Measurements from ENCODE around the gene ADGRE2. TPM values are rescaled to one million over a fixed set of nuclear protein-coding genes. Genes with fewer than 3 reads are reported as not detected.

The ADGRE2 gene
- total and polyA plus RNA-seq, 2 donors (not counting 3 experiments of a cell fraction or from before 2014, with no cell fraction given), result not detected

GRCh38 chr19:14732510-14732909, 45.9 kb downstream of the ADGRE2 start:
- no peaks in the 10 kb centered on the region for H3K36me3 ChIP-seq (ENCODE audit: control insufficient read depth in 2 of 2, extremely low read depth in 1 of 2, insufficient read depth in 2 of 2, low read length in 2 of 2)
- H3K4me1 ChIP-seq (ENCODE audit: control insufficient read depth, extremely low read depth, insufficient read depth, low read length), result no peaks in the 10 kb centered on the region
- H2AFZ ChIP-seq (ENCODE audit: low read depth, low read length), result no peak overlapping the region
- no peak for DNase-seq (ENCODE audit: low read depth, low spot score)
- intact Hi-C loops (cut with micrococcal nuclease) (no loop called here), dilution Hi-C loops (cut with MboI; ENCODE audit: extremely low pct_ligation_motif_present, low sequenced_read_pairs) (no loop called here)
- ChIA-PET POLR2A (no interaction called here), CTCF (no interaction called here)
- no peaks in the 10 kb centered on the region for H3K9me1 ChIP-seq (replicated peaks; ENCODE audit: control insufficient read depth, extremely low read depth, insufficient read depth, low read length)
- BruUV-seq (replicated peaks), result no TSS peak
- TF ChIP-seq EZH2 (IDR thresholded peaks at IDR 0.05; ENCODE audit: borderline replicate concordance, low read depth, low read length, severe bottlenecking) (no peak), GATA2 (IDR thresholded peaks at IDR 0.05; ENCODE audit: insufficient read depth, insufficient read length, low read depth, low read length) (no peak), FOS (IDR thresholded peaks at IDR 0.05; ENCODE audit: borderline replicate concordance, insufficient read depth, low read length) (no peak), JUN (IDR thresholded peaks at IDR 0.05; ENCODE audit: borderline replicate concordance, insufficient read depth, insufficient read length, low read depth) (no peak), MAX (IDR thresholded peaks at IDR 0.05; ENCODE audit: insufficient read depth, insufficient read length) (no peak)
- no peaks in the 10 kb centered on the region for H3K9me3 ChIP-seq (replicated peaks; ENCODE audit: control insufficient read depth, insufficient read depth, low read length)
- no peak overlapping the region for H3K4me3 ChIP-seq (replicated peaks in 1 of 3; ENCODE audit: insufficient read depth in 1 of 3, low read depth in 1 of 3, low read length in 3 of 3)
- no peaks in the 10 kb centered on the region for H4K20me1 ChIP-seq (replicated peaks; ENCODE audit: control insufficient read depth, extremely low read depth, insufficient read depth, low read length)
- H3K9ac ChIP-seq (replicated peaks; ENCODE audit: extremely low read depth, insufficient read depth, low read length), result no peak overlapping the region
- no peak for FAIRE-seq
- H3K4me2 ChIP-seq (ENCODE audit: insufficient read depth, low read length), result no peak overlapping the region
- no peak overlapping the region for H3K27ac ChIP-seq (ENCODE audit: insufficient read depth, low read depth, low read length)
- no peaks in the 10 kb centered on the region for H3K27me3 ChIP-seq (ENCODE audit: control insufficient read depth in 2 of 2, insufficient read depth in 2 of 2, low read length in 2 of 2)
- no peaks in the 10 kb centered on the region for H3K79me2 ChIP-seq (ENCODE audit: control insufficient read depth, insufficient read depth, low read length)

- no peaks in the 10 kb centered on the region for H3K36me3 ChIP-seq (ENCODE audit: control insufficient read depth in 2 of 2, extremely low read depth in 1 of 2, insufficient read depth in 2 of 2, low read length in 2 of 2)
- H4K20me1 ChIP-seq (replicated peaks; ENCODE audit: control insufficient read depth, extremely low read depth, insufficient read depth, low read length), result no peaks in the 10 kb centered on the region
- dilution Hi-C loops (cut with MboI; ENCODE audit: extremely low pct_ligation_motif_present, low sequenced_read_pairs) (no loop called here), intact Hi-C loops (cut with micrococcal nuclease) (no loop called here)
- no peak overlapping the region for H3K4me2 ChIP-seq (ENCODE audit: insufficient read depth, low read length)
- POLR2A ChIA-PET, result no interaction called here
- no peak overlapping the region for H3K4me3 ChIP-seq (replicated peaks in 1 of 3; ENCODE audit: insufficient read depth in 1 of 3, low read depth in 1 of 3, low read length in 3 of 3)
- TF ChIP-seq EZH2 (IDR thresholded peaks at IDR 0.05; ENCODE audit: borderline replicate concordance, low read depth, low read length, severe bottlenecking) (no peak), GATA2 (IDR thresholded peaks at IDR 0.05; ENCODE audit: insufficient read depth, insufficient read length, low read depth, low read length) (no peak), JUN (IDR thresholded peaks at IDR 0.05; ENCODE audit: borderline replicate concordance, insufficient read depth, insufficient read length, low read depth) (no peak), POLR2AphosphoS5 (IDR thresholded peaks at IDR 0.05; ENCODE audit: insufficient read depth, low read depth, low read length) (no peak), MYC (IDR thresholded peaks at IDR 0.05; ENCODE audit: low read depth, low read length) (no peak), FOS (IDR thresholded peaks at IDR 0.05; ENCODE audit: borderline replicate concordance, insufficient read depth, low read length) (no peak), POLR2A (IDR thresholded peaks at IDR 0.05; ENCODE audit: low read depth, low read length) (no peak), MAX (IDR thresholded peaks at IDR 0.05; ENCODE audit: insufficient read depth, insufficient read length) (no peak)
- TF ChIP-seq, protein P1, sequence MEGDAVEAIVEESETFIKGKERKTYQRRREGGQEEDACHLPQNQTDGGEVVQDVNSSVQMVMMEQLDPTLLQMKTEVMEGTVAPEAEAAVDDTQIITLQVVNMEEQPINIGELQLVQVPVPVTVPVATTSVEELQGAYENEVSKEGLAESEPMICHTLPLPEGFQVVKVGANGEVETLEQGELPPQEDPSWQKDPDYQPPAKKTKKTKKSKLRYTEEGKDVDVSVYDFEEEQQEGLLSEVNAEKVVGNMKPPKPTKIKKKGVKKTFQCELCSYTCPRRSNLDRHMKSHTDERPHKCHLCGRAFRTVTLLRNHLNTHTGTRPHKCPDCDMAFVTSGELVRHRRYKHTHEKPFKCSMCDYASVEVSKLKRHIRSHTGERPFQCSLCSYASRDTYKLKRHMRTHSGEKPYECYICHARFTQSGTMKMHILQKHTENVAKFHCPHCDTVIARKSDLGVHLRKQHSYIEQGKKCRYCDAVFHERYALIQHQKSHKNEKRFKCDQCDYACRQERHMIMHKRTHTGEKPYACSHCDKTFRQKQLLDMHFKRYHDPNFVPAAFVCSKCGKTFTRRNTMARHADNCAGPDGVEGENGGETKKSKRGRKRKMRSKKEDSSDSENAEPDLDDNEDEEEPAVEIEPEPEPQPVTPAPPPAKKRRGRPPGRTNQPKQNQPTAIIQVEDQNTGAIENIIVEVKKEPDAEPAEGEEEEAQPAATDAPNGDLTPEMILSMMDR (IDR thresholded peaks at IDR 0.05; ENCODE audit: extremely low read depth in 1 of 2, insufficient read depth in 1 of 2, low read depth in 1 of 2, low read length in 2 of 2), result no peak
- H3K9ac ChIP-seq (replicated peaks; ENCODE audit: extremely low read depth, insufficient read depth, low read length), result no peak overlapping the region
- DNase-seq (ENCODE audit: low read depth, low spot score), result no peak
- H3K27me3 ChIP-seq (ENCODE audit: control insufficient read depth in 2 of 2, insufficient read depth in 2 of 2, low read length in 2 of 2), result no peaks in the 10 kb centered on the region
- H2AFZ ChIP-seq (ENCODE audit: low read depth, low read length), result no peak overlapping the region
- CTCF ChIA-PET, result no interaction called here
- BruUV-seq (replicated peaks), result no TSS peak
- no peak overlapping the region for H3K27ac ChIP-seq (ENCODE audit: insufficient read depth, low read depth, low read length)
- H3K9me3 ChIP-seq (replicated peaks; ENCODE audit: control insufficient read depth, insufficient read depth, low read length), result no peaks in the 10 kb centered on the region
- H3K79me2 ChIP-seq (ENCODE audit: control insufficient read depth, insufficient read depth, low read length), result no peaks in the 10 kb centered on the region
- no peaks in the 10 kb centered on the region for H3K4me1 ChIP-seq (ENCODE audit: control insufficient read depth, extremely low read depth, insufficient read depth, low read length)
- H3K9me1 ChIP-seq (replicated peaks; ENCODE audit: control insufficient read depth, extremely low read depth, insufficient read depth, low read length), result no peaks in the 10 kb centered on the region
- FAIRE-seq, result no peak
Measured at GRCh38 chr19:14731200-14731599, 47.2 kb downstream of the ADGRE2 start.

All from endothelial cell of umbilical vein (primary cell).